CD4-positive, alpha-beta T cell (primary cell): Measurements from ENCODE around the gene MRPS18A. TPM values are rescaled to one million over a fixed set of nuclear protein-coding genes. Genes with fewer than 3 reads are reported as not detected.

Experiments
- ATAC-seq: fragments of 200-7000 bp; cut with Tn5 transposase; one replicate; pipeline ENCODE4 v1.10.0; 2022; ENCODE audit warnings: mild to moderate bottlenecking; ENCODE audit not compliant: poor library complexity
- CTCF ChIA-PET: fragments of 350-600 bp; sonication (Branson Sonifier 250); formaldehyde crosslinking; loops from one replicate; lab custom pipeline; 2021; ENCODE audit warnings: antibody characterized with exemption, inconsistent platforms; lab: Charles Lee
- POLR2A ChIA-PET: fragments of 350-600 bp; sonication (Branson Sonifier 250); formaldehyde crosslinking; loops from one replicate; lab custom pipeline; 2021; ENCODE audit warnings: antibody characterized with exemption, inconsistent platforms; lab: Charles Lee
- DNase-seq, 14 experiments: peaks; one replicate each; pipeline ENCODE4 v3.0.0-alpha.2; 2013 to 2020; ENCODE audit warnings: mixed read lengths in 2 of 14
- H3K27ac ChIP-seq, 2 donors: one replicate each; pipeline versions ENCODE4 v1.5.1 to v1.7.0; 2013; ENCODE audit warnings: low read length in 2 of 2, low read depth in 1 of 2, mild to moderate bottlenecking in 1 of 2
- H3K27me3 ChIP-seq, 2 experiments: 1 replicate in 1 of 2; 2 replicates in 1 of 2; pipeline versions ENCODE4 v1.6.1 to v1.7.0; 2013; ENCODE audit warnings: low read length in 2 of 2, control low read depth in 1 of 2, mild to moderate bottlenecking in 1 of 2, moderate library complexity in 1 of 2; ENCODE audit not compliant: insufficient read depth in 2 of 2, control insufficient read depth in 1 of 2
- H3K36me3 ChIP-seq: one replicate; pipeline ENCODE4 v1.6.1; 2013; ENCODE audit warnings: low read length, control low read depth; ENCODE audit not compliant: insufficient read depth
- H3K4me1 ChIP-seq: one replicate; pipeline ENCODE4 v1.6.1; 2013; ENCODE audit warnings: low read length, control low read depth; ENCODE audit not compliant: insufficient read depth
- H3K4me3 ChIP-seq: one replicate; pipeline ENCODE4 v1.5.1; 2013; ENCODE audit warnings: mild to moderate bottlenecking, low read length, moderate library complexity
- H3K9me3 ChIP-seq, 2 experiments: 1 replicate in 1 of 2; 2 replicates in 1 of 2; pipeline versions ENCODE4 v1.6.1 to v1.7.0; 2013; ENCODE audit warnings: low read length in 2 of 2, mild to moderate bottlenecking in 2 of 2, control low read depth in 1 of 2, moderate library complexity in 1 of 2; ENCODE audit not compliant: control insufficient read depth in 1 of 2, insufficient read depth in 1 of 2
- H3K27ac Mint-ChIP-seq: one replicate; pipeline ENCODE4 v1.8.0; 2020; ENCODE audit warnings: mixed read lengths
- H3K27me3 Mint-ChIP-seq: one replicate; pipeline ENCODE4 v1.8.0; 2021; ENCODE audit warnings: mixed read lengths
- H3K36me3 Mint-ChIP-seq: one replicate; pipeline ENCODE4 v1.8.0; 2021; ENCODE audit warnings: low read depth, mixed read lengths
- H3K4me1 Mint-ChIP-seq: one replicate; pipeline ENCODE4 v1.8.0; 2021; ENCODE audit warnings: low read depth, mixed read lengths
- H3K4me3 Mint-ChIP-seq: one replicate; pipeline ENCODE4 v1.8.0; 2020; ENCODE audit warnings: mild to moderate bottlenecking, mixed read lengths
- H3K9me3 Mint-ChIP-seq: one replicate; pipeline ENCODE4 v1.8.0; 2020; ENCODE audit warnings: mixed read lengths
- CTCF ChIP-seq: fragments of 200-600 bp; IDR thresholded peaks from one replicate; pipeline ENCODE4 v1.8.0; 2022; ENCODE audit warnings: antibody characterized with exemption, mild to moderate bottlenecking
- intact Hi-C, 2 experiments: fragments of 100-400 bp; cut with DNase I in 1 of 2; cut with micrococcal nuclease in 1 of 2; formaldehyde crosslinking; loops; one replicate each; pipeline versions ENCODE4 v1.15.1 to v1.9.0; 2023 to 2025; cut with DNase I, micrococcal nuclease
- total RNA-seq, 174 experiments: library from RNA in 2 of 174; stranded (reverse) in 2 of 174; gene quantifications; one replicate each; pipeline ENCODE4 v1.2.3 and lab custom pipeline; 2021 to 2026

The MRPS18A gene
- total RNA-seq, 2 experiments from 2014 or later, result 26.1 to 27.7 TPM

DNA sequence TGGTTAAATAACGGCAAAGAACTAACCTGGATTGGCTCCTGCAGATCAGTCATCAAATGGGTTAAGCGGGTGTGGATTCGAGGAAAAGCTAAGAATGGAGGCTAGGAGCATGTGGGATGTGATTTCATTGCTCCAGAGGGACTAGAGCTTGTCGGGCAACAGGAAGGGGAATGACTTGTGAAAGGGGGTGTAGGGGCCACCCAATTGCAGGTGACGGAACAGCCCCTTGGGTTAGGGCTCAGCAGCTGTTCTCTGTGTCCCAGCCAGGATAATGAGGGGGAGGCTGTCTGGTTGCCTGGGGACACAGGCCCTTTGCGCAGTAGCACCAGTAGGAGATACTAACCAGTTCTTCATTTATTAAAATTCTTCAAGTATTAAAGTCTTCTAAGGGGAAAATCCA lies 25.0 kb upstream of the MRPS18A start:
- intact Hi-C loops, result no loop called here
- Histone ChIP-seq H3K4me3 (no peak overlapping the region), H3K9me3 (no peaks in the 10 kb centered on the region), H3K4me1 (no peaks in the 10 kb centered on the region), H3K27ac (no peak overlapping the region), H3K36me3 (no peaks in the 10 kb centered on the region), H3K27me3 (no peaks in the 10 kb centered on the region)
- H3K4me3 Mint-ChIP-seq, result no peak overlapping the region
- CTCF ChIA-PET, result no interaction called here
- H3K27ac Mint-ChIP-seq, result no peak overlapping the region
- no peaks in the 10 kb centered on the region for H3K9me3 Mint-ChIP-seq
- no peaks in the 10 kb centered on the region for H3K4me1 Mint-ChIP-seq
- DNase-seq (no peak), ATAC-seq (no peak)
- H3K27me3 Mint-ChIP-seq, result peaks cover 16% of the 10 kb centered on the region
- H3K36me3 Mint-ChIP-seq, result no peaks in the 10 kb centered on the region
- POLR2A ChIA-PET, result no interaction called here
- no peak for TF ChIP-seq CTCF

DNA sequence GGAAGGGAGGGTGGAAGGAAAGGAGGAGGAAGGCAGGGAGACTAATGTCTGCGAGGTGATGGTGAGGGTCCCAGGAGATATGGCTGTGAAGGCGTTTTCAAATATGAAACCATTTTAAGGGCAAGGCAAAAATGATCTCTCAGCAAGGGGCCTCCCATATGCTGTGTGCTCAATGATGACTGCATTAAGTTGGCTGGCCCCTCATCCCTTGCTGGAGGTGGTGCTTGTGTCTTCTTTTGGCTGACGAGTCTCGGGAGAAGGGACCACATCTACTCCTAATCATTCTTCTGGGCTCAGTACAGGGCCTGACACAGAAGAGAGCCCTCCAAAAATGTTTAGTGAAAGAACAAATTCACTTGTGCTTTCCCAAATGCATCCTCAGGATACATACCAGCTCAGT lies 23.0 kb upstream of the MRPS18A start:
- POLR2A ChIA-PET, result no interaction called here
- Mint-ChIP-seq H3K4me1 (no peaks in the 10 kb centered on the region), H3K36me3 (no peaks in the 10 kb centered on the region), H3K4me3 (no peak overlapping the region), H3K27ac (no peak overlapping the region), H3K9me3 (no peaks in the 10 kb centered on the region), H3K27me3 (peaks cover 32% of the 10 kb centered on the region)
- Histone ChIP-seq H3K27ac (no peak overlapping the region), H3K36me3 (no peaks in the 10 kb centered on the region), H3K4me1 (peaks cover 5% of the 10 kb centered on the region), H3K4me3 (no peak overlapping the region), H3K9me3 (no peaks in the 10 kb centered on the region), H3K27me3 (peaks cover 0 to 4% of the 10 kb centered on the region in 2 experiments)
- no peak for TF ChIP-seq CTCF
- ATAC-seq (no peak), DNase-seq (no peak)
- intact Hi-C loops, result no loop called here
- CTCF ChIA-PET, result interaction anchor here (0.9 kb wide), 1 partner anchor 18 kb away, joined by 3 read pairs; no protein-coding TSS in a partner anchor

GRCh38 chr6:43709654-43710303 lies 22.2 kb upstream of the MRPS18A start:
- no peak overlapping the region for H3K27ac ChIP-seq
- POLR2A ChIA-PET, result no interaction called here
- H3K4me1 ChIP-seq, result peaks cover 5% of the 10 kb centered on the region
- H3K9me3 ChIP-seq, result no peaks in the 10 kb centered on the region
- H3K27me3 ChIP-seq, result peaks cover 0 to 4% of the 10 kb centered on the region in 2 experiments
- Mint-ChIP-seq H3K4me3 (no peak overlapping the region), H3K4me1 (no peaks in the 10 kb centered on the region), H3K9me3 (no peaks in the 10 kb centered on the region), H3K27ac (no peak overlapping the region), H3K36me3 (no peaks in the 10 kb centered on the region), H3K27me3 (peaks cover 36% of the 10 kb centered on the region)
- CTCF ChIA-PET, result interaction anchor here (0.9 kb wide), 1 partner anchor 19 kb away, joined by 3 read pairs; no protein-coding TSS in a partner anchor
- no peak for TF ChIP-seq CTCF
- H3K36me3 ChIP-seq, result no peaks in the 10 kb centered on the region
- ATAC-seq (no peak), DNase-seq (no peak)
- H3K4me3 ChIP-seq, result no peak overlapping the region
- intact Hi-C loops, result no loop called here
